GM15510 (cell line): ENCODE data around the gene VAPB.

ENCODE experiments used
- POLR2A ChIP-seq: IDR thresholded peaks from 3 replicates; pipeline ENCODE4 v1.6.1; 2011; ENCODE audit warnings: borderline replicate concordance; ENCODE audit not compliant: insufficient read length; ENCODE audit errors: extremely low read depth

VAPB gene

DNA sequence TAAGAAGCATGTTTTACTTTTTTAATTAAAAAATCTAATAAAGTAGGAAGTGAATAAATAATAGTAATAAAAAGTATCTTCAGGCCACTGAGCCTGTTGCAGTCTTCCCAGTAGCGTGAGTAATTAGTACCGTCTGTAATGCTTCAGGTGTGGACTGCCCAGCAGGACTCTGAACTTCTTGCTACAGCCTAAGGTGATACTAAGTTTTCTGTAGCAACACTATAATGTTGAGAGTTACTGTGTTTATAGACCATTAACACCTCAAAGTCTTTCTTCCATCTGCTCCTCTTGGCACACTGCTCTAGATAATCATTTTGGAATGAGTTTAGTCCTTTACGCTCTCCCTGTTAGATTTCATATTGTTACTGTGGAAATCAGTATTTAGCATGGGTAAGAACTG, 28.4 kb downstream of the VAPB start:
- TF ChIP-seq POLR2A = no peak

DNA sequence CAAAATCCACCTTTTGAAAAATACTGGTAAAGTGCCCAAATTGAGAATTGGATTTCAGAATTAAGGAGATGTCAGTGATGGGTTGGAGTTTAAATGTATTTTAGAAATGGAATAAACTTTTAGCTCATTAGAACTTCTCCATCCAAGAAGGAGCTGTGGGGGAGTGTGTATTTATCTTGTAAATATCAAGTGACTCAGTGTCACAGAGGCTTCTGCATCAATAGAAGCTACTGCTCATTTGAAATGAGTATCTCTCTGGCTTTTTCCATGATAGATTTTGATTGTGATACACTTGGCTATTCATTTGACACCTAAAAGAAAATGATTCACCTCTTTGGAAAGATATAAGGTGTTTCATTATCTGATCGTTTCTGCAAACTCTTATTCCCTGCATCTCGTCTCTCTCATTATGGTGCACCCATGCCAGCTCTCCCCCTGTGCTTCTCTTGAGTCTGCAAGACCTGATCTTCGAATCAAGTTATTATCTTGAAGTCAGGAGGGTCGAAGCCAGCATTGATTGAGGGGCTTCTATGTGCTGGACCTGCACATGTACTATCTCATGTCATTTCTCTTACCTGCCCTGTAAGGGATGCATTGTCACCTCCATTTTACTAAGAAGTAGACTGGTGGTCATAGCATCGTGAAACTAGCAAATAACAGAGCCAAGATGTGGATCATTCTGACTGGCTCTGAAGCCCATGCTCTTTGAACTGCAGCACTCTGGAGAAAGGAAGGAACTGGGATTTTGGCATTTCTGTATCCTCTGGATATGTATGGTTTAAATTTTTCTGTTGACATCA, 30.1 kb downstream of the VAPB start:
- no peak for TF ChIP-seq POLR2A

DNA sequence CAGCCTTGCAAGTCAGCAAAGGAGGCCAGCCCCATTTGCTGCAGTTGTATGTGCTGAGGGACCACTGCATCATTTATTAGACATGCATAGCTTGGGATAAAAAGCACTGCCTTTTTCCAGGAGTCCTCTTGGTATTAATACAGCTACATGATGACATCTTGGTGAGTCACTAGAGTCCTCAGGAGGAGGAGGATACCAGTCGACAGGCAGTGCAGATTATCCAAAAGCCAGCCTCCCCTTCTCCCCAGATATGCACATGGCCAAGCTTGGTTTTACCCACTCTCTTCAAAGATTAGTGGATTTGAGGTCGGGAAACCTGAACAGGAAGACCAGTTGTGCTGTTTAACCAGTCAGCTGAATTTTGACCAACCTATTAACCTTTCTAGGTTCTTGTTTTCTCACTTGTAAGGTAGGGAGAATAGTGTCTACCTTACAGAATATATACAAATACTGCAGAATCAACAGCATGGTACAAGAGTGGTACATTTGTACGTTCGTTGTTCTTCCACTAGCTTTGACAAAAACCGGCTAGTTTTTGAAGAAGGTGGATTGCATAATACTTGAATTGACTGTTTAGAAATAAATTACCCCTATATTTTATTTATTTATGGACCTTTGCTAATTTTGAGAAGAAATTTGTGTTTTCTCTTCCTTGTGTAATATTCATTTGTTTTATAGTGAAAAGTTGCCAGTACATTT, 31.9 kb downstream of the VAPB start:
- no peak for TF ChIP-seq POLR2A

DNA sequence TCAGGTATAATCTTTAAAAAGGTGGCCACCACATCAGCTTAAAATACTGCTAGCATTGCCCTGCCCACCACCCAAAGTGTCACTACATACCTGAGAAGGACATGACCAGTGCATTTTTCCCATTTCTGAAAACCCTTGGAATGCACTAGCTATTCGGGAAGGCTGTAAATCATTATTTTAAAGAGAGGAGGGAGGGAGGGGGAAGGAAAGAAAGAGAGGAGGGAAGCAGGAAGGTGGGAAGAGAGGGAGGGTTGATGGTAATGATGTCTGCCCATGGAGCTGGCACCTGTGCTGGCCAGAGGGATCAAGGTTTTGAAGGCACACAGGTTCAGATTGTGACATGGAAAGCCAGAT, 32.4 kb downstream of the VAPB start:
- TF ChIP-seq POLR2A = no peak

DNA sequence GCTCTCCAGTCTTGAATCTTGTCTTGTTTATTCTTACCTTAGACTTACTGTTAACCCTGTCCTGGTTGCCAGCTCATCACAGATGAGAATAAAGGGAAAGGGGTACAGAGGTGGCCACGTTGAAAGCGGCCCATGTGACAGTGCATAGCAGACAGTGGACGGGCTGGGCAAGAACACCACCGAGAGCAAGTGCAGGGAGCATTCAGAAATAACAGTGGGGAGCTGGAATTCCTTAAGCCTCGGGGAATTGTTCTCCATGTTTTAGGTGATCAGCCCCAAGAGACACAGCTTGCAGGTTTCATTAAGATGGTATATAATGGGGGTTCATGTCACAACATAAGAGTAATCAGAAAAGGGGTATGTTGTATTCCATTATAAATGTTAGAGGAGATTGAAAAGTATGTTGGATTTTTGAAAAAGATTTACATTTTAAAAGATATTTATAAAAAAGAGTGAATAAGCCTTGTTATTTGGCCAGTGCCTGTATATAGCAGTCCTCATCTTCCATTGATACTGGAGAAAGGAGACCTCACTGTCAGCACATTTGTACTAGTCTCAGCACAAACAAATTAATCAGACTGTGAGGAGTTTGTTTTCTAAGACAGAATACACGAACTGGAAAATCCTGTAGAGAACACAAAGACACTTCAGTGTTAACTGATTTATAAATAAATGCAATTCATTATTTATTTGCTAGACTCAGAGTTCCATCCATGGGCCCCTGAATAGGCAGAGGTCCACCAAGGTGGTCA, 35.4 kb downstream of the VAPB start:
- no peak for TF ChIP-seq POLR2A

DNA sequence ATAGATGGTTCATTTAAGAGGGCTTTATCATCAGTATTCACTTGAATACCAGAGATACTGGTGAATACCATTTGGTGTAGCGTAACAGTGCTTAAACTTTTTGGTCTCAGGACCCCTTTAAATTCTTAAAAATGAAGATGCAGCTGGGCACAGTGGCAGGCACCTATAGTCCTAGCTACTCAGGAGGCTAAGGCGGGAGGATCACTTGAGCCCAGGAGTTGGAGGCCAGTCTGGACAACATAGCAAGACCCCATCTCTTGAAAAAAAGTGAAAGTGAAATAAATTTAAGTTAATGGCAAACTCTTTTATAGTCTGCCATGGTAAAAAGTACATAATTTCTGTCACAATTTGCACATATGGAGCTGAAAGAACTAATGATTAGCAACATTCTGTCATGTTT, 39.3 kb downstream of the VAPB start:
- TF ChIP-seq POLR2A = no peak

DNA sequence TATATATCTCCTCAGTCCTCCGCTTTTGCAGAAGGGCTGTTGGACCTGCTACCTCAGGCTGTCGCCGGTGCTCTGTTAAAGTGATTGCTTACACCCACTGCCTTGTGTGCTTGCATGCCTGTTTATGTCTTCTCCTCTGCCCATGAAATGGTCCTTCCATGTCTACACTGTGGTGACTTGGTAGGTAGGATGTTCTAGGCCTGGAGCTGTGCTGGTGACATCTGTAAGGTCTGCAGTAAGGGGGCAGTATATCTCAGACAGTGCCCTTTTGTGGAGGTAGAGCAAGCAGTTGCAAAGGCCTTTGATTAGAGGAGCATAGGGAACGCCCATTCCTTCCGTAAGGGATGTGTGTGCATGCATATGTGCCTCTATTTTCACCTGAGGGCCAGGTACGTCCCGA, 40.3 kb downstream of the VAPB start:
- no peak for TF ChIP-seq POLR2A

DNA sequence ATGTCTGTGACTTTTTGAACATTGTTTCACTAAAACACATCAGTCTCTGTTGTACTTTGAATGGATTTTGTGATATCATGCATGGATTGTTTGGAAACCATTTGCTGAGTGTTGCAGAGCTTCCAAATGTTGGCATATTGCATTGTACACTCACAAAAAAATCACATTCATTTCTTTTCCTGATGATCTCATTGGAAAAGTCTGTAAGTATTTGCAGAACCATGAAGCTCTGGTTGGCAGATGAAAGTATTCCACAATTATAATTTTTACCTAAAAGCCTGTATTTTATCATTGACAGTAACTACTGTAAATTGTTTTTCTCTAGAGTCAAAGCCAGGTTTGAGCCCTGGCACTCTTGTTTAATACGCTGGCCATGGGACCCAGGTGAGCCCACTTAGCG, 42.1 kb downstream of the VAPB start:
- no peak for TF ChIP-seq POLR2A

DNA sequence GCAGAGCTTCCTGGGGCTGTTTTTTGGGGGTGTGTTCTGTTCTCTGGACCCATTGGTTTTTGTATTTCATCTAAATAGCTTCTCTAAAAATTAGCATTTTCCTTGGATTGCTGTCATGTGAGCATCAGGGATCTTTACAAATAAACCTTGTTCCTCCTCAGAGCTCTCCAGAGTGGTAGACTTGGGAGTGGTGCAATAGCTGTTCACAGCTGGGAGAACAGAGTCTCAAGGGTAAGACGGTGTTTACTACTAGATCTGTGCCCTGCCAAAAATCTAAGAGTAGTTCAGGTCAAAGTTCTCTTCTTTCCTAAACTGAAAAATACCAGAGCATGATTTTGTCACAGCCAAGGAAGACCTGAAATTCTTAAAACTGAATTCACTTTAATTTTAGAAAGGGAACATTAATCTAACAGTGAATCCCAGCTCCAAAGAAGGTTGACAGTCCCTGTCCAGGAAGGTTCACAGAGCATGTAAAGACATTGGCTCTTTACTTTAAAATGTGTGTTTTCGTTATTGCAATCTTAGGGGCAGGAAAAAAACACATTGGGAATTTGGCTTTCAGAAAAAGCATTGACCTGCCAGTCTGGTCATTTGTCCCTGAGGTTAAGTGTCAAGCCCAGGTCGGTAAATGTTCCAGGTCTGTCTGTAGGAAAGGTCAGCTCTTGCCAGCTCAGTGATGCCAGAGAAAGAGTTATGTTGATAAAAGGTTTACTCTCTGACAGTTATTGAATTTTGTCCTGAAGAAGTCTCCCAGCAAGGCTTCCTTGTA, 43.3 kb downstream of the VAPB start:
- TF ChIP-seq POLR2A = no peak

DNA sequence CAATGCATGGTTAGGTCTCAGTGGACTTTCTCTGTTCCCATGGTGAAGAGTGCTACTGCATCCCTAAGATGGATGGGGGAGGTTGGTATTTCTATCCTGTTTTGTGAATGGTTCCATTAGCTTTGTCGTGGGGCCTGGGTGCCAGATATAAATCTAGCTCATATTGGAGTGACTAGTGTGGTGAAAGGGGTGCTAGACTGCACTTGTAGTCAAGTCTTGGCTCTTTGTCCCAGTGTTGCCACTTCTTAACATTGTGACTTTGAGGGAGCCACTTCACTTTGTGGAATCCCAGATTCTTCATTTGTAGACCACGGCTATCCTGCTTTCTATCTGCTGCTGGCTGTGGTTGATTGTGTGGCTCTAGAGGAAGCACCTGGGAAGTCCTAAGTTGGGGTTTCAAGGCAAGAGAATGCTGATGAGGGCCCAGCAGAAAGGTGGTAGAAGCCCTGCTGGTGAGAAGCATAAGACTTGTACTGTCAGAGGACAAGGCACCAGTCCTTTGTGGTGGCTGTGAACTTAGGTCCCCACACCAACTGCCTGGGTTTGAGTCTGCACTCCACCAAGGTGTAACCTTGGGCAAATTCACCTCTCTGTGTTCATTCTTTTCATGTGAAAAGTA, 44.1 kb downstream of the VAPB start:
- no peak for TF ChIP-seq POLR2A

DNA sequence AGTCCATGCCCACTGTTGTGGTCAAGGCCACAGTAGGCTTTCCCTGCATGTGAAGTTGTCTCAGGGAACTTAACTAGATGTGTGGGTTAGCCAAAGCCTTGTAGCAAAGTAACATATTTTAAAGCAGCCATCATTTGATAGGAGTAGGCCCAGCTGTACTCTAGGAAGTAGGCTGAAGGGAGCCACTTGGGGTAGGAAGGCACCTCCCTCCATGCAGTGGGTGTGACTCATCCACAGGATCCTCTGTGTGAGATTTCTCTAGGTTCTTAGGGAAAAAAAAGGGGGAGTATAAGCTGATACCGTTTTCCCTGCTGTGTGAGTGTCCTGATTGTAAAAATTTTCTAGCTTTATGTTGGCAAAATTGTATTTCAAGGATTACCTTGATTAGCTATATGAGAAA, 44.7 kb downstream of the VAPB start:
- no peak for TF ChIP-seq POLR2A

DNA sequence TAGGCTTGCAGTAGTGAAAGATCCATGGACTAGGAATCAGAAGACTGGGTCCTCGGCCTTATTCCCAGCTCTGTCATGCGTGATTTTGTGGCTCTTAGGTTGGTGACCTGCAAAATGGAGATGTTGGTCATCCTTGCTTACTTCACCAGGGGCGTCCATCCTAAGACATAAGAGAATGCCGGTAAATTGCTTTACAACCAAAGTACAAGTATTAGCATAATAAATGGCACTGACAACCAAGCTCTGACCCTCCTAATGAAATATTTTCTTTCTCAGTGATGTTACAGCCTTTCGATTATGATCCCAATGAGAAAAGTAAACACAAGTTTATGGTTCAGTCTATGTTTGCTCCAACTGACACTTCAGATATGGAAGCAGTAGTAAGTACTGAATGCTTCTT, 45.3 kb downstream of the VAPB start:
- no peak for TF ChIP-seq POLR2A

DNA sequence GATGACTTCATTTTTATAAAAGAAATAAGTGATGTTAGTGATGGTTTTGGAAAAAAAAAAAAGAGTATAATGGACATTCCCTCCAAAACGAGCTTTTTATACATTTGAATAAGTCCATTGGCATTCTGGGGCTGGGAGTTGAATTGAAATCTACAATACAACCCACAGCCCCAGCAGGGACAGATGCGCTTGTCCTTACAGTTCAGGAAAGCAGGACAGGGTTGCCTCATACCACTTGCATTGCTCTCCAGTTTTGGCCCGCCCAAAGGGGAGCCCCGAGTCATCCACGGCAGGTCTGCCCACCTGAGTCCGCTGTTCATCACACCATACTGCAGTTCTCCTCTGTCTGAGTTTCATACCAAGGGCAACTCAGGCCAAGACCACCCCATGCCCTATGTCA, 46.2 kb downstream of the VAPB start:
- TF ChIP-seq POLR2A = no peak

DNA sequence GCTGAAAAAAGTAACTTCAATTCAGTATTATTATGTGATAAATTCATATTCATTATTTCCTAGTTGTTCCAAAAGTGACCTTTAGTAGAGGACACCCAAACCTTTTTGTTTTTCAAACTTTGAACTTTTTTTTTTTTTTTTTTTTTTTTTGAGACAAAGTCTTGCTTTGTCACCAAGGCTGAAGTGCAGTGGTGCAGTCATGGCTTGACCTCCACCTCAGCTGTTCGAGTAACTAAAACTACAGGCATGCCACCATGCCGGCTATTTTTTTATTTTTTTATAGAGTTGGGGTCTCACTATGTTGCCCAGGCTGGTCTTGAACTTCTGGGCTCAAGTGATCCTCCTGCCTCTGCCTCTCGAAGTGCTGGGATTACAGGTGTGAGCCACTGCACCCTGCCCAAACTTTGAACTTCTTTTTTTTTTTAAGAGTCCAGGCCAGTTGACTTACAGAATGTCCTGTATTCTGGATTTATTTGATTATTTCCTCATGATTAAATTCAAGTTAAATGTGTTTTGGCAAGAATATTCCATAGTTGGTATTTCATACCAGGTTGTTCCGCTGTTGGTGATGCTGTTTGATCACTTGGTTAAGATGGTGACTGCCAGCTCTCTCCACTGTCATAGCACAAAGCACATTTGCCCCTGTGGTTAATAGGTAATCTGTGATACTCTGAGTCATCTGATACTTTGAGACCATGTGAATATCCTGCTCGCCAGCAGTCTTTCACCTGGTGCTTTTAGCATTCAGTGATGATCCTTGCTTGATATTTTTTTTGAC, 48.0 kb downstream of the VAPB start:
- no peak for TF ChIP-seq POLR2A
